Activated CD4-positive, CD25-positive, alpha-beta regulatory T cell treated with anti-CD3 and anti-CD28 coated beads, Interleukin-2, amount 50 U/mL, for 72 hours (primary cell): ENCODE results near the gene FHIT.
"Not testable (repeated sequence)": the region's sequence is repeated elsewhere in the genome, so short reads cannot be mapped to it uniquely, and the experiment has no call there.

Source experiments
- DNase-seq: peaks from one replicate; pipeline ENCODE4 v3.0.0; 2021

The FHIT gene

GRCh38 chr3:60598671-60599070 is 652.6 kb downstream of the FHIT start:
- no peak for DNase-seq

- DNase-seq: no peak
Observed at GRCh38 chr3:60594025-60594424, 657.2 kb downstream of the FHIT start.

- DNase-seq: no peak
Observed at GRCh38 chr3:60591267-60591666, 660.0 kb downstream of the FHIT start.

- DNase-seq: no peak
Observed at GRCh38 chr3:60588806-60589205, 662.4 kb downstream of the FHIT start.

- DNase-seq: no peak
Observed at GRCh38 chr3:60585918-60586317, 665.3 kb downstream of the FHIT start.

GRCh38 chr3:60584250-60584649 is 667.0 kb downstream of the FHIT start:
- no peak for DNase-seq

- DNase-seq: no peak
Observed at GRCh38 chr3:60582288-60582687, 669.0 kb downstream of the FHIT start.

GRCh38 chr3:60580809-60581208 is 670.4 kb downstream of the FHIT start:
- DNase-seq: no peak

- DNase-seq: no peak
Observed at GRCh38 chr3:60579734-60580133, 671.5 kb downstream of the FHIT start.

GRCh38 chr3:60578936-60579335 is 672.3 kb downstream of the FHIT start:
- DNase-seq: no peak

GRCh38 chr3:60577601-60578000 is 673.7 kb downstream of the FHIT start:
- no peak for DNase-seq

GRCh38 chr3:60575718-60576272 is 675.5 kb downstream of the FHIT start:
- DNase-seq: no peak

- no peak for DNase-seq
Observed at GRCh38 chr3:60574046-60574769, 677.0 kb downstream of the FHIT start.

GRCh38 chr3:60573494-60573893 is 677.8 kb downstream of the FHIT start:
- DNase-seq: no peak

- DNase-seq: no peak
Observed at GRCh38 chr3:60571511-60571910, 679.7 kb downstream of the FHIT start.

GRCh38 chr3:60557122-60557521 is 694.1 kb downstream of the FHIT start:
- DNase-seq: no peak

GRCh38 chr3:60555686-60556354 is 695.4 kb downstream of the FHIT start:
- DNase-seq: no peak

- no peak for DNase-seq
Observed at GRCh38 chr3:60553144-60553543, 698.1 kb downstream of the FHIT start.

- DNase-seq: no peak
Observed at GRCh38 chr3:60552581-60552980, 698.7 kb downstream of the FHIT start.

GRCh38 chr3:60551455-60552209 is 699.6 kb downstream of the FHIT start:
- no peak for DNase-seq

- DNase-seq: no peak
Observed at GRCh38 chr3:60549863-60550262, 701.4 kb downstream of the FHIT start.

GRCh38 chr3:60542995-60543394 is 708.3 kb downstream of the FHIT start:
- no peak for DNase-seq

GRCh38 chr3:60539394-60539793 is 711.9 kb downstream of the FHIT start:
- not testable (repeated sequence) for DNase-seq

GRCh38 chr3:60536420-60536819 is 714.8 kb downstream of the FHIT start:
- no peak for DNase-seq
